Measurements from ENCODE around the gene PSORS1C2. TPM values are rescaled to one million over a fixed set of nuclear protein-coding genes. Genes with fewer than 3 reads are reported as not detected.

The PSORS1C2 gene
- total RNA-seq, 1 experiment from 2014 or later: 0.33 TPM

- H2BK15ac ChIP-seq (ENCODE audit: low read depth, low read length): no peak overlapping the region
- peaks cover 29 to 34% of the 10 kb centered on the region in 2 experiments for H3K4me1 Mint-ChIP-seq
- H4K5ac ChIP-seq (ENCODE audit: insufficient read length, low read depth, low read length): no peak overlapping the region
- H3K36me3 Mint-ChIP-seq (ENCODE audit: insufficient read depth in 1 of 3, low read depth in 3 of 3): no peaks in the 10 kb centered on the region
- H3K27ac ChIP-seq (ENCODE audit: insufficient read length, low read depth, low read length): no peak overlapping the region
- no peak overlapping the region for H2BK12ac ChIP-seq (ENCODE audit: insufficient read length, low read depth, low read length)
- no peak overlapping the region for H2BK20ac ChIP-seq (ENCODE audit: low read depth, low read length, poor library complexity, severe bottlenecking)
- H4K91ac ChIP-seq (ENCODE audit: insufficient read length, low read depth, low read length): no peak overlapping the region
- H3K79me1 ChIP-seq (ENCODE audit: insufficient read depth, low read depth, low read length, poor library complexity, severe bottlenecking): no peaks in the 10 kb centered on the region
- H3K9me3 ChIP-seq (ENCODE audit: control insufficient read depth, low read depth, low read length): no peaks in the 10 kb centered on the region
- no peak overlapping the region for H3K23ac ChIP-seq (ENCODE audit: insufficient read length, low read depth, low read length)
- H4K8ac ChIP-seq (replicated peaks; ENCODE audit: insufficient read length, low read depth, low read length): no peak overlapping the region
- H3K23me2 ChIP-seq (ENCODE audit: insufficient read length, low read depth, low read length, poor library complexity, severe bottlenecking): no peaks in the 10 kb centered on the region
- no peak overlapping the region for H3K18ac ChIP-seq (ENCODE audit: insufficient read length, low read depth, low read length)
- H3K27me3 Mint-ChIP-seq (ENCODE audit: low read depth): peaks cover 8% of the 10 kb centered on the region
- H4K20me1 ChIP-seq (ENCODE audit: control insufficient read depth, insufficient read depth, insufficient read length): no peaks in the 10 kb centered on the region
- no peak overlapping the region for H3K9ac ChIP-seq (ENCODE audit: extremely low read depth, insufficient read length, low read length)
- H3K14ac ChIP-seq (ENCODE audit: insufficient read depth, low read length): no peak overlapping the region
- no peaks in the 10 kb centered on the region for H3K27me3 ChIP-seq (ENCODE audit: insufficient read depth, low read length)
- no peak overlapping the region for H2AK5ac ChIP-seq (ENCODE audit: insufficient read length, low read length)
- no CpG with 5 or more reads among the region's 3 CpGs for WGBS (ENCODE audit: extremely low coverage, insufficient read length, low lambda C conversion rate)
- no peak overlapping the region for H3K27ac Mint-ChIP-seq
- no peak for TF ChIP-seq CTCF (conservative IDR thresholded peaks at IDR 0.05)
- no peaks in the 10 kb centered on the region; a peak in 1 of 5 replicates for H3K9me3 Mint-ChIP-seq
- H3K56ac ChIP-seq (ENCODE audit: insufficient read length, low read depth, low read length): no peak overlapping the region
- H2AFZ ChIP-seq (ENCODE audit: low read length): no peak overlapping the region
- H3K79me2 ChIP-seq (ENCODE audit: insufficient read depth, low read length): no peaks in the 10 kb centered on the region
- no peak for DNase-seq
- no peaks in the 10 kb centered on the region for H3K4me1 ChIP-seq (ENCODE audit: insufficient read depth, low read length)
- H3T11ph ChIP-seq (ENCODE audit: low read length): no peak overlapping the region
- no peak overlapping the region for H3K4me2 ChIP-seq (ENCODE audit: insufficient read depth, insufficient read length, low read length)
- H2BK120ac ChIP-seq (ENCODE audit: low read depth, low read length, poor library complexity, severe bottlenecking): no peak overlapping the region
- H3K4me3 Mint-ChIP-seq: no peak overlapping the region
- no peak overlapping the region for H3K4ac ChIP-seq (ENCODE audit: low read depth, low read length)
- no peak overlapping the region for H2BK5ac ChIP-seq (ENCODE audit: insufficient read length, low read length)
These were observed 8.1 kb downstream of the PSORS1C2 start for GRCh38 chr6:31130751-31131150.
